GM19468 (cell line): ENCODE results near the gene CCDC71.

Source experiments
- ATAC-seq: cut with Tn5 transposase; IDR thresholded peaks from one replicate; pipeline ENCODE4 v1.9.1; 2021; ENCODE audit warnings: mild to moderate bottlenecking, moderate library complexity, moderate number of reproducible peaks; ENCODE audit not compliant: unreplicated experiment; ENCODE audit errors: extremely low read depth

Gene CCDC71

DNA sequence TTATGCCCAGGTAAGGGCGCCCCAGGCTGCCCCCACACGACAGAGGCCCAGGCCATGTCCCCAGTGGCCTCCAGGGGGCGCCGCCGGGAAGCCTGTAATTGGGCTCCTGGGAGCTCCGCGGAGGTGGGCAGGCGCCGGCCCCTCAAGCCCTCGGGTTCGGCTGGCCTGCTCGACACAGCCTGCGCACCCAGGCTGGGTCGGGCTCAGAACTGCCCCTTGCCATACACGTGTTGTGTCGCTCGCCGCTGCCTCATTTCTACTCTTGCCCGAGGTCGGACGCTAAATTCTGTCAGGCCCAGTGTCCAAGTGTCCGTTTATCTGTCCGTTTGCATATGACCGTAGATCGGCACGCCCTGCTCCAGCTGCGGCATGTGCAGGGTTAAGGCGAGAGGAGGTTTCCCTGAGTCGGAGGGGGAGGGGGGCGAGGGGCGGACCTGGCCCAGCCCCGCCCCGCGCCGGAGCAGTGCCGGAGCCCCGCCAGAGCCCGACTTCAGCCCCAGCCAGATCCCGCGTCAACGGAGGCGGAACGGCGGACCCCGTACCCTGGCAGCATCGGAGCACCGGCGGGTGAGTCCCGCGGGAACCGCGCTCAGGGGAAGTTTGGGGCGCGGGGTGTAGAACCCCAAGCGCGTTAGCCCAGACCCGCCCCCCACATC is 5.1 kb upstream of the CCDC71 start, which contains the start of gene KLHDC8B:
Gene KLHDC8B (plus strand): TSS at position 480 of the 656 bp plus-strand sequence. CDS start 1,172 bp downstream, outside the sequence.
- ATAC-seq = no peak

DNA sequence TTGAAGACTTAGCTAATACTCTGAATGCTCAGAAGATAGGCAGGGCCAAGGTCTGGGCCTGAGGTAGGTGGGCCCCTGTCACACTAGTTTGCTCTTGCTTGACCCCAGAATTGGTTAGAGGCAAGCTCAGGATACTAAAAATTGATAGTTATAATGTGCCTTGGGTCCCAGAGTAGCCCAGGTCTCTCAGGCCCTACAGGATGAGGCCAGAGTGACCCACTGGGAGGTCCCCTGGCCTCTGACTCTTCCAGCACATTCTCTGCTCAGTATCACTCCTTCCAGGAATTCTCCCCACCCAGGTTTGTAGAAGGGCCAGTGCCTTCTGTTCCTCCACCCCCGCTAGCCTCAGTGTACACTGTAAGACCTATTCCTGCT is 4.6 kb upstream of the CCDC71 start:
- ATAC-seq = no peak

DNA sequence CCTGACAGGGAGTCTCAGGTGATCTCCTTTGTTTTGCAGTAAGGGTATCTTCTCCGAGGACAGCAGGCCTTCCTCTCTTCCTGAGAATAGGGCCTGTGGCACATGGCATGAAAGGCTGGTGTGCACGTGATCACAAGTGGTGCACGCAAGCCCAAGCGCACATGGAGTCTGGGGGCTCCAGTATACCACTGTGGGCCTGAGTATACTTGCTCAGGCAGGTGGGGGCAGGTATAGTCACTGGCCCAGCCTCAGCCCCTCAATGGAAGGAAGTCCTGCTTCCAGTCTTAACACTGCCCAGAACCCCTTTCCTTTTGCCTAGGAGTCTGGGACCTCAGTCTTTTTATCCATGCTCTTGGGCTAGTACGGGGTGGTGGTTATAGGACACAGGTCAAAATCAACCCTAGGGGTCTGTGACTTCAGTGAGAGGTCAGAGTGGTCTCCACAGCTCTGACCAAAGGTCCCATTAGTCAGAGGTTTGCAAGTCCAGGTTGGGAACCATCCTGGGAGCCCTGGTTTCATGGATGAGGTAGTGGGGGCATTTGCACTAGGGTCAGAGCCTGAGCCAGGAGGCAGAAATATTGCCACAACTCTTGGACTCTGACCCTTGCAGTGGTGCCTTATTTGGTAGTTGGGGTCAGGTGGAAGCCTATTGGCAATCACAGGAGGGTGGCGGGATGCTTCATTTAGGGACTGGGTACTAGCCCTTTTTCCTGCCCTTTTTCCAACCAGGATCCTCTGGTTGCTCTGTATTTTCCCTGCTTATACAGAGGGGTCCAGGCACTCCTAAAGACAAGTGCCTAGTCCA is 823 bp upstream of the CCDC71 start:
- ATAC-seq = no peak

DNA sequence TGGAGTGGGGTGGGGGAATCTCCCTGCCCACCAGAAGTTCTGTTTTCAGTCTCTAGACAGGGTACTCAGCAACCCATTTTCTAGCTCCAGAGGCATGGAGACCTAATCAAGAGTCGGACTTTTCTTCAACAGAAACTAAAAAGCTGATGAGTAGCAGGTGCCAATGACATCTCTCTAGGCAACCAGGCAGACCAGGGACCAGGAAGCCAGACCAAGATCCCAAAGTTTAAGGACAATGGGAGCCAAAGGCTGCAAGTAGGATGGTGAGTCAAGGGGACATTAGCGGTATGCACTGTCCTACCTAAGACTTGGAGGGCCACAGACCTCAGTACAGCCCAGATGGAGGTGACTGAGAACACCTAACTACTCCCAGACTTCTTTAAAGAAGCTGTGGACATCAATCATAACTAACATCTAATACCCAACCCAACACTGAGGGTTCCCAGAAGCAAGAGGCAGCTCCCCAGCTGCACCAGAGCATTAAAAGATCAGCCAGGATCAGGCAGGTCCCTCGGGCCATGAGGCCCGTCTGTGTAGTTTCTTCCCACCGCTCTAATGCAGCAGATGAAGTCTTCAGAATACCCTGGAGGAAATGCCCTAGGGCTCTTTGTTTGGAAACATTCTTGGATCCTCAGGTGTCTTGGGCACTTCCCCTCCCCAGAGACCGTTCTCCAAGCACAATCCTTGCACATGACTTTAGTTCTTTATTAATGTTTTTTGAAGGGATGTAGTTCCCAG is 979 bp downstream of the CCDC71 start:
- no peak for ATAC-seq

- no peak for ATAC-seq
These were observed 2.5 kb downstream of the CCDC71 start for GRCh38 chr3:49163609-49164008.

GRCh38 chr3:49162751-49163419 is 3.2 kb downstream of the CCDC71 start:
- ATAC-seq = no peak

DNA sequence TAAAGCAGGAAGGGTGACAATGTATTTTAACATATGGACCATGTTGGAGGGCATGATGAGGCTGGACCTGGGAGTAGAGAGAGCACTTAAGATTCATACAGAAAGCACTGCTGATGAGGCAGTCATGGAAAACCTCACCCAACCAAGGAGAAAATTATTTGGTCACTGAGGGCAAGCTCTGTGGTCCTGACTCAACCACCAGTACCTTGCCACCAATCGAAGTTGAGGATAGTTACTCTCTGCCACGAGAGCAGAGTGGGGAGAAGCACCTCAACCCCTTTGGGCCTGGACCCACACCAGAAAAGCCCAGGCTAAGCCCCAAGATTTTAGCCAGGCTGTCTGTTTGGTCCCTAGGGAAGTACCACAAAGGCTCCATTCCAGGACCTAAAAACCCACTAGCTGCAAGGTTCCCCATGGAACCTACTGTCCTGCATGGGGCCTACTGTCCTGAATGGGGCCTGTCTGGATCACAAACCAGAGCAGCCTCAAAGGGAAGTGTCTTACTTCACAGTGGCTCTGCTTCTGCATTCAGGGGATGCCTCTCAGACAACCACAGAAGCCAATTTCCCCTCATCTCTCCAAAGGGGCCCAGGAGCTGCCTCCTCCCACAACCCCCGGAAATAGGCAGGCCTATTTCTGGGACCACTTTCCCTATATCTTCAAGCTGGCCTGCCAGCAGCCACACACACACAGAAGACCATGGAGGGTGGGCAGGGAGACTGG is 4.2 kb downstream of the CCDC71 start:
- no peak for ATAC-seq

- no peak for ATAC-seq
These were observed 4.9 kb downstream of the CCDC71 start for GRCh38 chr3:49161197-49161596.

- no peak for ATAC-seq
These were observed 7.3 kb downstream of the CCDC71 start for GRCh38 chr3:49158792-49159191.

DNA sequence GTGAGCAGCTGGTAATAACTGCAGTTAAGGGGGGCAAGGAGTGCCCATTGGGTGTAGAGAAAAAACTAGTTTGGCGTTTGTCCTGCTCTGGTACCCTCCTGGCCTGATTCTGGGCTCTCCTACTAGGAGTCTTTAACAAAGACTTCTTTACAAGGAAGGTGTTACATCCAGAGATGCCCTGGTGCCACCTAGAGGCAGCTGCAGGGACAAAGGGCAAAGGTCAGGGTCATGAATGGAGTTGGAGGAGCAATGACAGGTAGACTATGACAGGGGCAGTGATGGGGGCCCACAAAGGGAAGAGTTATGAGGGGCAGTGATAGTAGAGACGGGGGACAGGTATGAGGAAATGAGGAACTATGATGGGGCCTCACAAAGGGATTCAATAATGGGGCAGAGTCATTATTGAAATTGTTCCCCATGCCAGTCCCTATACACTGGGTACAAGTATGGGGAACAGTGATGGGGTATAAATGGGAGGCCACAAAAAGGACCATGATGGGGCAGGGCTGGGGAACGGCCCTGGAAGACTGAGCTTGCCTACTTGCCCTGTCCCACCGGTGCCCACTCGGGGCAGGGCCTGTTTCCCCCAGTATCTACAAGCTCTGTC is 7.9 kb downstream of the CCDC71 start:
- no peak for ATAC-seq

DNA sequence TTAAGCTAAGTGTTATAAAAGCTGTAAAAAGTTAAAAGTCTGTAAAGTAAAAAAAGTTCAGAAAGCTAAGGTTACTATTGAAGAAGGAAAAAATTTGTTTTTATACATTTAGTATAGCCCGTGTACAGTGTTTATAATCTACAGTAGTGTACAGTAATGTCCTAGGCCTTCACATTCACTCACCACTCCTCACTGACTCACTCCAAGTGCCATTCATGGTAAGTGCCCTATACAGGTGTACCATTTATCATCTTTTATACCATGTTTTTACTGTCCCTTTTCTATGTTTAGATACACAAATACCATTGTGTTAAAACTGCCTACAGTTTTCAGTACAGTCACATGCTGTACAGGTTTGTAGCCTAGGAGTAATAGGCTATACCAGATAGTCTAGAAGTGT is 8.8 kb downstream of the CCDC71 start:
- ATAC-seq = no peak

DNA sequence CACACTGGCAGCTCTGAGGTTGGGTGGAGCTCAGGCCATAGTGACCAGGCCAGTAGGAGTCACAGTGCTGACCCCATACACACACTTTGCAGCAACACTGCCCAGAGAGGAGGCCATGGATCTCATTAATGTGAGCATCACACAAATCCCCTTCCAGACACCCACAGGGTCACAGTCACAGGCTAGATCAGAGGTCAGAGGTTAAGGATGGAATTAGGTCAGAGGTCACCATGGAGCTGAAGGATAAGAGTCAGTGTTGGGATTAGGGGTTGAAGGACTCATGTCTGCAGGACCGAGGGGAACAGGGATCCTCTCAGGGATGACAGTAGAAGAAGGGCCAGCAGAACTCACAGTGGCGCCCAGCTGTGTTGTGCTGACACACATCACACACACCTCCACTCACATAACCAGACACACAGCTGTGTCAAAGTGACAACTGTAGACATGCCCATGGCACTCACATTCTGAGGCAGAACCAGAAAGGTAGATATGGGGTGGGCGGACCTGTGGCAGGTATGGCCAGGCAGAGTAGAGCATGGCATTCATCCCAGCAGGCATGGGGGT is 12.7 kb downstream of the CCDC71 start:
- no peak for ATAC-seq

DNA sequence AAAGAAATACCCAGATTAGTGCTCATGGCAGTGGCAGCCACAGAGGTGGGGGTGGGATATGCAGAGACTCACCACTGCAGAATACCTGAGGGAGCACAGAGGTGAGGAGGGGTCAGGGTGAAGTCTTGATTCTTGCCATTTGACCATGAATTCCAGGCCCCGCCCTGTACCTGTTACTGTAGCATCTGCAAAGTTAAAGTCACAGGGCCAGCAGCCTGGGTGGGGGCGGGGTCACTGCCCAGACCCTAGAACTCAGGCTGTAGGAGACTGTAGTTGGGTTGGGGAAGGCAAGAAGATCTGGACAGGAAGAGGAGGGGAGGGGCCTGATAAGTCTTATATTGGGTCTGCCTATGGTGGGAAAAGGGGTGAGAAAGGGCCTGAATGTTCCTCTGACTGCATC is 14.5 kb downstream of the CCDC71 start:
- no peak for ATAC-seq

DNA sequence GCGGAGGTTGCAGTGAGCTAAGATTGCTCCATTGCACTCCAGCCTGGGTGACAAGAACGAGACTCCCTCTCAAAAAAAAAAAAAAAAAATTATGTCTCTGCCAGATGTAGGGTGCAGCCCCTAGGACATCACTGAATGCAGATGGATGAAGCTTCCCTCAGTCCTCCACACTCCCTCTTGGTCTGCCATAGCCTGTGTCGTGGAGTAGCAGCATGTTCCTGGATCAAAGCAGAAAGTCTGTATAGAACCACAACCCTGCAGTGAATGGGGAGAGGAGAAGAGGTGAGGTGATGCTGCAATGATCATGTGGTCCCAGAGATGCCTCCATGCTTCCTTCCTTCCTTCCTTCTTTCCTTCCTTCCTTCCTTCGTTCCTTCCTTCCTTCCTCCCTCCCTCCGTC is 18.0 kb downstream of the CCDC71 start:
- no peak for ATAC-seq

DNA sequence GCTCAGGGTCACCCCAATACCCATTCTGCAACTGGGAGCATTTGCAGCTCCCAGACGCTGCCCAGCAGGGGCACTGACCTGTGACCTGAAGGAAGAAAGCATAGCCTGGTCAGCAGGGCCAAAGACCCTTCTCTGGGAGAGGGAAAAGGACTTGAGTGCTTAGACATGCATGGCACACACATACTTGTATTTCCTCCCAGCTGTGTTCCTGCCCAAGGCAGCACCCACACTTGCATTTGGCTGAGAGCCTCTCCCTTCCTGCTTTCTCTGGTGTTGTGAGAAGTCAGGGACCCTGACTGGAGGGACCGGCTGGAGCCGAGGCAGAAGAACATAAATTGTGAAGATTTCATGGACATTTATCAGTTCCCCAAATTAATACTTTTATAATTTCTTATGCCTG is 26.1 kb downstream of the CCDC71 start:
- ATAC-seq = no peak

- no peak for ATAC-seq
These were observed 30.6 kb downstream of the CCDC71 start for GRCh38 chr3:49135499-49135898.

DNA sequence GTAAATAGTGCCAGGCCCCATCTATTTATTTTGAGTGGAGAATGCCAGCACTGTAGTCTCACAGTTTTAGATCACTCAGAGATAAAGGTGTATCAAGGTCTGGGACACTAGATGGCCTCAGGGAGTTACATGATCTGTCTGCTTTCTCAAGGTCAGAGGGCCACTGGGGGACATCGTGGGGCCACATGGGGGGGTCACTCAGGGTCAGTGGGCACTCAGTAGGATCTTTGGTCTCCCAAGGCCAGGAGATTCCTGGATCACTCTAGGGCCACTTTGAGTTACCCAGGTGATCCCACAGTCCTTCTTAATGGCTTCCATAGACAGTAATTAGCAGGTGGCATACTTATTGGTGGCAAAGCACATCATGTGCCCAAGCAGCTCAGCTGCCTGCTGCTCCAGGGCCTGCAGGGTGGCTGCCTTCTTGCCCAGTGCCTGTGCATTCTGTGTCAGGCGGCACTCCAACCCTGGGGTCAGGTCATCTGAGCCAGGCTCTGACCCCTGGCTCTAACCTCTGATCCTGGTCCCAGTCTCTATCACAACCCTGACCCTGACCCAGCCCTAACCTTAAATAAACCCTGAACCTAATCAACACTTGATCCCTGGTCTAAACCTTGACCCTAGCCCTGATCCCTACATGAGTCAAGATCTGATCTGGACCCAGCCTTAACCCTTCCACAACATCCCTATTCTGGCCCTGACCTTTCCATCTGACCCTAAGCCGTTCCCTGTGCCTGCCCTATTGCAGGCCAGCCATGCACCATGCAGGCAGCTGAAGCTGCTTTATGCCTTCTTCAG is 31.5 kb downstream of the CCDC71 start:
- no peak for ATAC-seq

GRCh38 chr3:49133226-49133951 is 32.7 kb downstream of the CCDC71 start:
- no peak for ATAC-seq
